ENCODE measurements around the gene POLR2F.
"Not testable (repeated sequence)": the region's sequence is repeated elsewhere in the genome, so short reads cannot be mapped to it uniquely, and the experiment has no call there.

POLR2F gene

GRCh38 chr22:37959231-37959825 is 5.8 kb downstream of the POLR2F start:
- no peaks in the 10 kb centered on the region for H3K27me3 Mint-ChIP-seq
- no peak overlapping the region for H3K27ac Mint-ChIP-seq
- no peak overlapping the region for H3K4me3 Mint-ChIP-seq
- H3K9me3 Mint-ChIP-seq (ENCODE audit: low read depth), result no peaks in the 10 kb centered on the region
- H3K4me1 Mint-ChIP-seq (ENCODE audit: low read depth), result peaks cover 31% of the 10 kb centered on the region
- peaks cover 20% of the 10 kb centered on the region for H3K36me3 Mint-ChIP-seq

- no peak overlapping the region for H3K27ac Mint-ChIP-seq
Observed at GRCh38 chr22:37961062-37961461, 7.6 kb downstream of the POLR2F start.

GRCh38 chr22:37965940-37966664 is 12.6 kb downstream of the POLR2F start:
- no peak overlapping the region for H3K27ac Mint-ChIP-seq
- no peaks in the 10 kb centered on the region for H3K27me3 Mint-ChIP-seq
- no peaks in the 10 kb centered on the region for H3K9me3 Mint-ChIP-seq (ENCODE audit: low read depth)
- H3K4me1 Mint-ChIP-seq (ENCODE audit: low read depth), result peaks cover 3% of the 10 kb centered on the region
- peaks cover 13% of the 10 kb centered on the region for H3K36me3 Mint-ChIP-seq
- H3K4me3 Mint-ChIP-seq, result no peak overlapping the region

More at GRCh38 chr22:37961062-37961461, 7.6 kb downstream of the POLR2F start:
- Mint-ChIP-seq H3K36me3 (peaks cover 23% of the 10 kb centered on the region), H3K9me3 (ENCODE audit: low read depth) (no peaks in the 10 kb centered on the region), H3K4me3 (no peak overlapping the region), H3K4me1 (ENCODE audit: low read depth) (peaks cover 23% of the 10 kb centered on the region), H3K27me3 (no peaks in the 10 kb centered on the region)

GRCh38 chr22:37967147-37967546 is 13.6 kb downstream of the POLR2F start:
- no peaks in the 10 kb centered on the region for H3K27me3 Mint-ChIP-seq
- no peak overlapping the region for H3K4me3 Mint-ChIP-seq
- H3K27ac Mint-ChIP-seq, result no peak overlapping the region
- no peaks in the 10 kb centered on the region for H3K9me3 Mint-ChIP-seq (ENCODE audit: low read depth)
- peaks cover 3% of the 10 kb centered on the region for H3K4me1 Mint-ChIP-seq (ENCODE audit: low read depth)
- H3K36me3 Mint-ChIP-seq, result peaks cover 7% of the 10 kb centered on the region

- Mint-ChIP-seq H3K27ac (no peak overlapping the region), H3K36me3 (peaks cover 6% of the 10 kb centered on the region), H3K9me3 (ENCODE audit: low read depth) (no peaks in the 10 kb centered on the region), H3K27me3 (no peaks in the 10 kb centered on the region), H3K4me3 (no peak overlapping the region), H3K4me1 (ENCODE audit: low read depth) (peaks cover 3% of the 10 kb centered on the region)
Observed at GRCh38 chr22:37967637-37968451, 14.3 kb downstream of the POLR2F start.

- Mint-ChIP-seq H3K27ac (no peak overlapping the region), H3K4me3 (no peak overlapping the region), H3K4me1 (ENCODE audit: low read depth) (peaks cover 3% of the 10 kb centered on the region), H3K9me3 (ENCODE audit: low read depth) (no peaks in the 10 kb centered on the region), H3K27me3 (no peaks in the 10 kb centered on the region), H3K36me3 (peaks cover 6% of the 10 kb centered on the region)
Observed at GRCh38 chr22:37968452-37969251, 15.2 kb downstream of the POLR2F start.

DNA sequence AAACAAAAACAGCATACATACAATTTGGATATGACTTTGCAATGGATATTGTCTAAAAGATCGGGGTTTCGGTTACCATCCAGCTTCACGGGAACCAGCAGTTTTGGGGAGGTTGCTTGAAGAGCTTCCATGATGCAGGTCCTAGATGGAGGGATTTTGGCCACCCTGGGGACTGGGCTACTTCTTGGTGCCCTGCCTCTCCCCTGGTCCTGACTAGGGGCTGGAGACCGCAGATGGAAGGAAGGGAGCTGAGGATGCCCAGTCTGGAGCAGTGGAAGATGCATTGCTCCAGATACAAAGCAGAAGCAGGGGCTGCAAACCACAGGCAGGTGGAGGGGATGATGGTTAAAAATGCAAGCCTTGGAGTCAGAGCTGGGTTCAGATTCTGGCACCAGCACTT is 17.4 kb downstream of the POLR2F start:
- H3K9me3 Mint-ChIP-seq (ENCODE audit: low read depth), result no peaks in the 10 kb centered on the region
- H3K27ac Mint-ChIP-seq, result no peak overlapping the region
- no peak overlapping the region for H3K4me3 Mint-ChIP-seq
- peaks cover 10% of the 10 kb centered on the region for H3K36me3 Mint-ChIP-seq
- no peaks in the 10 kb centered on the region for H3K27me3 Mint-ChIP-seq
- peaks cover 2% of the 10 kb centered on the region for H3K4me1 Mint-ChIP-seq (ENCODE audit: low read depth)

- Mint-ChIP-seq H3K36me3 (peaks cover 7% of the 10 kb centered on the region), H3K27me3 (no peaks in the 10 kb centered on the region), H3K4me1 (ENCODE audit: low read depth) (peaks cover 2% of the 10 kb centered on the region), H3K9me3 (ENCODE audit: low read depth) (no peaks in the 10 kb centered on the region), H3K27ac (no peak overlapping the region), H3K4me3 (no peak overlapping the region)
Observed at GRCh38 chr22:37971475-37972434, 18.3 kb downstream of the POLR2F start.

DNA sequence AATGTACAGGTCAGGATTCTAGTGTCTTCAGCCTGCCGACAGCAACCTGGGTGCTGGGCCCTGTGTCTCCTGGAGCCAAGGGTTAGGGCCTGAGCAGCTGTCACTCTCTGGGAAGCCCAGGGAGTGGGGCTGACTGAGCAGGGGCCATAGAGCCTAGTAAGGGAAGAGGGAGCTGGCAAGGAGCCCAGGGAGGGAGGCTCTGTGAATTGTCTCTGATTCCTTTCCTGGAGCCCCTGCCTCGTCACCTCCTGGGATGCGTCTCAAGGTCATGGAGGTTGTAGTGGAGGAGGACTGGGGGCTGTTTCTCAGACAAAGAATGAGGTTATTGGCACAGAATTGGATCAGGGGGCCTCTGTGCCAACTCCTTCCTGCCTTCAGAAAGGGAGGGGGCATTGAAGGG is 19.0 kb downstream of the POLR2F start:
- no peak overlapping the region for H3K4me3 Mint-ChIP-seq
- H3K9me3 Mint-ChIP-seq (ENCODE audit: low read depth), result no peaks in the 10 kb centered on the region
- peaks cover 4% of the 10 kb centered on the region for H3K36me3 Mint-ChIP-seq
- no peak overlapping the region for H3K27ac Mint-ChIP-seq
- H3K27me3 Mint-ChIP-seq, result no peaks in the 10 kb centered on the region
- H3K4me1 Mint-ChIP-seq (ENCODE audit: low read depth), result peaks cover 2% of the 10 kb centered on the region

DNA sequence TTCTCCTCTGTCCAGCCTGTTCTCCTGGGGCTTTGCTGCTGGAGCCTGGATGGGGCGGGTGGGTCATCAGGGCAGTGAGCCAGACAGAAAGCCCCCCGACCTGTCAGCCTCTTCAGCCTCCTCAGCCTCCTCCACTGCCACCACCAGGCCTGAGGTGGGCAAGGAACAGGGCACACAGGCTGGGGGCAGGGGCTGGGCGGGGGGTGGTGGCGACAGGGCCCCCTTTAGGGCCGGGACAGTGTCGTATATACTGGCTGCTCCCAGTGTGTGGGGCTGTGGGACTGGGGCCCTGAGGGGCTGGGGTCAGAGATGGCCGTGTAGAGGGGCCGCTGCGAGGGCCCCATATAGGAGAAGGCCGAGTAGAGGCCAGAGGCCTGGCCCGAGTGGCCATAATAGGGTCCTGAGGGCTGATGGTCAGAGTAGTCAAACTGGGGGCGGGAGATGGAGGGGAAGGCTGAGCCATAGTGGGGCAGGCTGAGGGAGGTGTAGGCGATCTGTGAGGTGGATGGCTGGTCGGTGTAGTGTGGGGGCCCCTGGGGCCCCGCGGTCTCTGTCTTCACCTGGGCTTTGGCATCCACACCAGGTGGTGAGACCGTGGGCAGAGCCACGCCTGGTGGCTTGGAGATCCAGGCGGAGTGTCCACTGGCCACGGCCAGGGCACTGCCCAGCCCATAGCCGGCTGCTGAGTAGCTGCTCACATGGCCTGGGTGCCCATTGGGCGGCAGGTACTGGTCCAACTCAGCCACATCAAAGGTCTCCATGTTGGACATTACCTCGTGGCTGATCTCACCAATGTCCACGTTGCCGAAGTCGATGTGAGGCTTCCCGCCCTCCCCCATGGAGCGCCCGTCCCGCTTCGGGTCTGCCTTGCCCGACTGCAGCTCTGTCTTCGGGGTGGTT is 20.0 kb downstream of the POLR2F start:
- H3K4me3 Mint-ChIP-seq, result no peak overlapping the region
- H3K4me1 Mint-ChIP-seq (ENCODE audit: low read depth), result peaks cover 2% of the 10 kb centered on the region
- peaks cover 4% of the 10 kb centered on the region for H3K36me3 Mint-ChIP-seq
- no peaks in the 10 kb centered on the region for H3K27me3 Mint-ChIP-seq
- no peaks in the 10 kb centered on the region for H3K9me3 Mint-ChIP-seq (ENCODE audit: low read depth)
- no peak overlapping the region for H3K27ac Mint-ChIP-seq

DNA sequence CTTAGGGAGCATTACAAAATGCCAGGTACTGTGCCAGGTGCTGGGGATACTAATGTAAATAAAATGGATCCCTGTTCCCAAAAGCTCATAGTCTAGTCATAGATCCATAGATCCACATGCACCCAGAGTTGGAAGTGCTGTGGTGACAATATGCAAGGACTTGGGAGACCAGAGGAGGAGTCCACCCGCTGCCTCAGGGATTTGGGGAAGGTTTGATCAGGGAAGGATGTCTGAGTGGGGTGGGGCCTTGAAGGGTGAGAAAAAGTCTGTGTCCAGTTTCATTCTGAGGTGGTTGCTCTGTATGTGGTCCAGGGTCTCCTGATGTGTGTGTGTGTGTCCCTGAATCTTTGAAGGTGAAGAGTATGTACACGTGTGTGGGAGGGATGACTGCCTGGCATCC is 21.7 kb downstream of the POLR2F start:
- H3K36me3 Mint-ChIP-seq, result peaks cover 4% of the 10 kb centered on the region

GRCh38 chr22:37976022-37976421 is 22.5 kb downstream of the POLR2F start:
- H3K4me1 Mint-ChIP-seq (ENCODE audit: low read depth); H3K27me3 Mint-ChIP-seq; H3K27ac Mint-ChIP-seq; H3K36me3 Mint-ChIP-seq; H3K9me3 Mint-ChIP-seq (ENCODE audit: low read depth); H3K4me3 Mint-ChIP-seq: not testable (repeated sequence)

More for the DNA sequence above, 21.7 kb downstream of the POLR2F start:
- Mint-ChIP-seq H3K9me3 (ENCODE audit: low read depth) (no peaks in the 10 kb centered on the region), H3K4me3 (no peak overlapping the region), H3K27ac (no peak overlapping the region), H3K4me1 (ENCODE audit: low read depth) (peaks cover 2% of the 10 kb centered on the region), H3K27me3 (no peaks in the 10 kb centered on the region)

DNA sequence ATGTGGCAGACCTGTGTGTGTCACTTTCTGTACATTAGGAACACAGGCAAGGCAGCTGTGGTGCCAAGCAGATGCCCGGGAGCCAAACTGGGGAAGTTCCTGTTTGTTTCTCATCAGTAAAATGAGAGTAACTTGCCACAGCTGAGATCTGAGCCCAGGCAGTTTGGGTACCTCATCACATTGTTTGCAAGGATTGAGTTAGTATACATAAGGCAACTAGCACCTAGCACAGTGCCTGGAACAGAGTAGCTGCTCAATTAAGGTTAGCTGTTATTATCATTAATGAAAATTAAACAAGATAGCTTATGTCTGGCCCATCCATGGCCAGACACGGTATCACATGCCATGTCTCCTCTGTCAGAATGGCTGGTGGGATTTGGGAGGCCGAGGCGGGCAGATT is 23.0 kb downstream of the POLR2F start:
- Mint-ChIP-seq H3K9me3 (ENCODE audit: low read depth) (no peaks in the 10 kb centered on the region), H3K27ac (no peak overlapping the region), H3K4me3 (no peak overlapping the region), H3K27me3 (no peaks in the 10 kb centered on the region), H3K4me1 (ENCODE audit: low read depth) (peaks cover 2% of the 10 kb centered on the region), H3K36me3 (peaks cover 4% of the 10 kb centered on the region)
